Measurements from ENCODE around the gene BHLHE40.
A peak's percentile ranks its signal among the peaks of the same experiment; 100 is the strongest.

BHLHE40 gene

GRCh38 chr3:5002871-5003247, 23.6 kb downstream of the BHLHE40 start:
- peak; percentile 9 for DNase-seq

- no peak for DNase-seq
These were observed 25.3 kb downstream of the BHLHE40 start for GRCh38 chr3:5004319-5005152.

- DNase-seq, result no peak
These were observed 26.1 kb downstream of the BHLHE40 start for GRCh38 chr3:5005367-5005766.

- peak; percentile 49 for DNase-seq
These were observed 27.5 kb downstream of the BHLHE40 start for GRCh38 chr3:5006755-5007202.

- DNase-seq, result no peak
These were observed 28.6 kb downstream of the BHLHE40 start for GRCh38 chr3:5007873-5008272.

GRCh38 chr3:5009506-5010109, 30.4 kb downstream of the BHLHE40 start:
- no peak for DNase-seq

- DNase-seq, result no peak
These were observed 30.9 kb downstream of the BHLHE40 start for GRCh38 chr3:5010140-5010539.

- peak; percentile 17 for DNase-seq
These were observed 31.7 kb downstream of the BHLHE40 start for GRCh38 chr3:5010706-5011554.

- no peak for DNase-seq
These were observed 32.5 kb downstream of the BHLHE40 start for GRCh38 chr3:5011555-5012256.

- DNase-seq, result no peak
These were observed 33.1 kb downstream of the BHLHE40 start for GRCh38 chr3:5012367-5012766.

GRCh38 chr3:5013021-5013906, 34.0 kb downstream of the BHLHE40 start:
- no peak for DNase-seq

- no peak for DNase-seq
These were observed 35.2 kb downstream of the BHLHE40 start for GRCh38 chr3:5014391-5014790.

- DNase-seq, result no peak
These were observed 35.8 kb downstream of the BHLHE40 start for GRCh38 chr3:5015056-5015455.

- no peak for DNase-seq
These were observed 37.2 kb downstream of the BHLHE40 start for GRCh38 chr3:5016211-5017161.

GRCh38 chr3:5017925-5018531, 38.8 kb downstream of the BHLHE40 start:
- DNase-seq, result no peak

- peak; percentile 47 for DNase-seq
These were observed 40.4 kb downstream of the BHLHE40 start for GRCh38 chr3:5019411-5020241.

- DNase-seq, result no peak
These were observed 41.0 kb downstream of the BHLHE40 start for GRCh38 chr3:5020242-5020722.

- no peak for DNase-seq
These were observed 42.2 kb downstream of the BHLHE40 start for GRCh38 chr3:5021116-5022092.

Data from activated CD4-positive, CD25-positive, alpha-beta regulatory T cell treated with anti-CD3 and anti-CD28 coated beads, Interleukin-2, amount 50 U/mL, for 72 hours (primary cell).